ENCODE measurements around the gene FNDC3B. TPM values are rescaled to one million over a fixed set of nuclear protein-coding genes. Genes with fewer than 3 reads are reported as not detected.

Gene FNDC3B
- total RNA-seq, 1 experiment from 2014 or later: 48.6 TPM

- ATAC-seq: peak; percentile 0; the same call in 1 of the 2 replicates
- peak; percentile 52 for DNase-seq
- Histone ChIP-seq H3K9ac (ENCODE audit: low read length) (no peak overlapping the region), H3K9me3 (ENCODE audit: low read length) (no peaks in the 10 kb centered on the region), H2AFZ (ENCODE audit: low read length) (no peak overlapping the region), H4K20me1 (ENCODE audit: low read length) (no peaks in the 10 kb centered on the region), H3K4me1 (ENCODE audit: insufficient read depth, low read length) (peaks cover 69% of the 10 kb centered on the region), H3F3A (ENCODE audit: low read length, unreplicated experiment) (no peaks in the 10 kb centered on the region), H3K36me3 (ENCODE audit: low read depth, low read length) (no peaks in the 10 kb centered on the region), H3K27ac (ENCODE audit: low read length) (peak overlapping the region; percentile 92), H3K27me3 (ENCODE audit: low read length) (no peaks in the 10 kb centered on the region), H3K4me2 (ENCODE audit: low read length) (peak overlapping the region; percentile 6; the same call in 1 of the 2 replicates), H3K9me2 (replicated peaks; ENCODE audit: low read length) (no peaks in the 10 kb centered on the region), H3K79me2 (ENCODE audit: low read length) (peaks cover 89% of the 10 kb centered on the region), H3K4me3 (ENCODE audit: low read length) (no peak overlapping the region)
- TF ChIP-seq CTCF (conservative IDR thresholded peaks at IDR 0.05; ENCODE audit: low read depth, low read length): no peak
- TF ChIP-seq EZH2 (IDR thresholded peaks at IDR 0.05; ENCODE audit: low read length, unreplicated experiment): no peak
- no peak for TF ChIP-seq EZH2phosphoT487 (IDR thresholded peaks at IDR 0.05; ENCODE audit: borderline replicate concordance, low read length)
- ChIA-PET POLR2A (ENCODE audit: unreplicated experiment) (no interaction called here), CTCF (no interaction called here)
- no TSS peak for BruUV-seq (replicated peaks)
- intact Hi-C loops (cut with micrococcal nuclease): no loop called here
Observed at GRCh38 chr3:172150913-172151650, 111.7 kb downstream of the FNDC3B start.

GRCh38 chr3:172151651-172152649 lies 112.6 kb downstream of the FNDC3B start:
- Histone ChIP-seq H3K4me1 (ENCODE audit: insufficient read depth, low read length) (peaks cover 74% of the 10 kb centered on the region), H3K27ac (ENCODE audit: low read length) (peak overlapping the region; percentile 92), H3K9me3 (ENCODE audit: low read length) (no peaks in the 10 kb centered on the region), H3K79me2 (ENCODE audit: low read length) (peaks cover 89% of the 10 kb centered on the region), H3K36me3 (ENCODE audit: low read depth, low read length) (no peaks in the 10 kb centered on the region), H3K9ac (ENCODE audit: low read length) (peak overlapping the region; percentile 68), H3K9me2 (replicated peaks; ENCODE audit: low read length) (no peaks in the 10 kb centered on the region), H4K20me1 (ENCODE audit: low read length) (no peaks in the 10 kb centered on the region), H3K4me3 (ENCODE audit: low read length) (peak overlapping the region; percentile 36; the same call in 1 of the 2 replicates), H2AFZ (ENCODE audit: low read length) (no peak overlapping the region), H3F3A (ENCODE audit: low read length, unreplicated experiment) (no peaks in the 10 kb centered on the region), H3K27me3 (ENCODE audit: low read length) (no peaks in the 10 kb centered on the region), H3K4me2 (ENCODE audit: low read length) (peak overlapping the region; percentile 79)
- intact Hi-C loops (cut with micrococcal nuclease): loop anchor here (2.0 kb wide), 1 partner anchor 53 kb away; no protein-coding TSS in a partner anchor
- ChIA-PET CTCF (no interaction called here), POLR2A (ENCODE audit: unreplicated experiment) (no interaction called here)
- TF ChIP-seq CTCF (conservative IDR thresholded peaks at IDR 0.05; ENCODE audit: low read depth, low read length) (no peak), EZH2 (IDR thresholded peaks at IDR 0.05; ENCODE audit: low read length, unreplicated experiment) (no peak), EZH2phosphoT487 (IDR thresholded peaks at IDR 0.05; ENCODE audit: borderline replicate concordance, low read length) (no peak)
- DNase-seq (no peak), ATAC-seq (no peak)
- BruUV-seq (replicated peaks): no TSS peak
